Neural cell (in vitro differentiated cells): ENCODE data around the gene FBN1. TPM values are rescaled to one million over a fixed set of nuclear protein-coding genes. Genes with fewer than 3 reads are reported as not detected.

ENCODE experiments used
- H2AFZ ChIP-seq: fragments of 200-600, 300-800 bp; sonication (generic), shearing (Covaris generic); 2 replicates; pipeline ENCODE4 v1.6.0; 2014; ENCODE audit warnings: low read depth, mild to moderate bottlenecking, antibody characterized with exemption, low read length, moderate library complexity
- H3F3A ChIP-seq: fragments of 200-600 bp; shearing (Covaris generic); 2 replicates; pipeline ENCODE4 v1.6.1; 2016; ENCODE audit warnings: mild to moderate bottlenecking, moderate library complexity, mixed read lengths, antibody characterized with exemption, low read length; ENCODE audit not compliant: insufficient read depth, poor library complexity, severe bottlenecking
- H3K27ac ChIP-seq: fragments of 200-600, 300-800 bp; sonication (generic), shearing (Covaris generic); 2 replicates; pipeline ENCODE4 v1.5.1; 2014; ENCODE audit warnings: mild to moderate bottlenecking, low read length, moderate library complexity
- H3K27me3 ChIP-seq: fragments of 300-800, 200-600 bp; sonication (generic), shearing (Covaris generic); 2 replicates; pipeline ENCODE4 v1.6.0; 2014; ENCODE audit warnings: mild to moderate bottlenecking, low read depth, low read length, moderate library complexity; ENCODE audit not compliant: insufficient read depth
- H3K36me3 ChIP-seq: fragments of 300-800, 200-600 bp; sonication (generic), shearing (Covaris generic); 2 replicates; pipeline ENCODE4 v1.5.1; 2014; ENCODE audit warnings: mild to moderate bottlenecking, antibody characterized with exemption, low read length, moderate library complexity; ENCODE audit not compliant: insufficient read depth
- H3K4me2 ChIP-seq: fragments of 300-800, 200-600 bp; sonication (generic), shearing (Covaris generic); 2 replicates; pipeline ENCODE4 v1.6.0; 2014; ENCODE audit warnings: mild to moderate bottlenecking, low read length
- H3K4me3 ChIP-seq: fragments of 300-800, 200-600 bp; sonication (generic), shearing (Covaris generic); 2 replicates; pipeline ENCODE4 v1.5.1; 2014; ENCODE audit warnings: mild to moderate bottlenecking, low read length, moderate library complexity
- H3K79me2 ChIP-seq: fragments of 200-600 bp; shearing (Covaris generic); replicated peaks from 2 replicates; pipeline ENCODE4 v1.6.0; 2014; ENCODE audit warnings: mild to moderate bottlenecking, low read length, moderate library complexity; ENCODE audit not compliant: insufficient read depth
- H3K9ac ChIP-seq: fragments of 300-800, 200-600 bp; sonication (generic), shearing (Covaris generic); 2 replicates; pipeline ENCODE4 v1.6.1; 2016; ENCODE audit warnings: mild to moderate bottlenecking, low read length, mixed read lengths
- H3K9me2 ChIP-seq: fragments of 200-600 bp; shearing (Covaris generic); 2 replicates; pipeline ENCODE4 v1.6.1; 2016; ENCODE audit warnings: mild to moderate bottlenecking, low read length, mixed read lengths; ENCODE audit not compliant: insufficient read depth
- H3K9me3 ChIP-seq: fragments of 200-600, 300-800 bp; sonication (generic), shearing (Covaris generic); 2 replicates; pipeline ENCODE4 v1.6.1; 2016; ENCODE audit warnings: mild to moderate bottlenecking, mixed run types, low read length, moderate library complexity, mixed read lengths
- H4K20me1 ChIP-seq: fragments of 200-600 bp; shearing (Covaris generic); 2 replicates; pipeline ENCODE4 v1.6.1; 2016; ENCODE audit warnings: mild to moderate bottlenecking, mixed run types; ENCODE audit not compliant: insufficient read depth
- EP300 ChIP-seq: fragments of 450-650 bp; conservative IDR thresholded peaks from 2 replicates; pipeline ENCODE4 v1.6.1; 2014; ENCODE audit warnings: antibody characterized with exemption, mild to moderate bottlenecking, moderate library complexity; ENCODE audit not compliant: poor library complexity, severe bottlenecking
- EZH2 ChIP-seq: fragments of 200-600, 300-800 bp; shearing (Covaris generic), sonication (generic); IDR thresholded peaks from 2 replicates; pipeline ENCODE4 v1.6.1; 2014; ENCODE audit warnings: antibody characterized with exemption, low read length, borderline replicate concordance, mild to moderate bottlenecking; ENCODE audit not compliant: insufficient read depth, poor library complexity, severe bottlenecking
- MXI1 ChIP-seq: fragments of 450-650 bp; conservative IDR thresholded peaks from 2 replicates; pipeline ENCODE4 v1.6.1; 2014; ENCODE audit warnings: antibody characterized with exemption, mild to moderate bottlenecking; ENCODE audit not compliant: poor library complexity, severe bottlenecking
- POLR2AphosphoS5 ChIP-seq: IDR thresholded peaks from 2 replicates; pipeline ENCODE4 v1.6.1; 2012
- RAD21 ChIP-seq: fragments of 450-650 bp; conservative IDR thresholded peaks from 2 replicates; pipeline ENCODE4 v1.6.1; 2014; ENCODE audit warnings: antibody characterized with exemption, mild to moderate bottlenecking, moderate library complexity
- SMC3 ChIP-seq: fragments of 450-650 bp; conservative IDR thresholded peaks from 2 replicates; pipeline ENCODE4 v1.6.1; 2014; ENCODE audit warnings: antibody characterized with exemption, mild to moderate bottlenecking, moderate library complexity; ENCODE audit not compliant: poor library complexity
- TAF1 ChIP-seq: IDR thresholded peaks from 2 replicates; pipeline ENCODE4 v1.6.1; 2012; ENCODE audit warnings: low read depth
- polyA plus RNA-seq: library from polyadenylated mRNA; depleted of rRNA; stranded (reverse); fragments of >200 nt; gene quantifications from 2 replicates; pipeline ENCODE4 v1.2.3, GENCODE V29; 2014
- TF ChIP-seq, protein P1 (sequence below): IDR thresholded peaks from 2 replicates; pipeline ENCODE4 v1.6.1; 2012; ENCODE audit warnings: borderline replicate concordance
- TF ChIP-seq, protein P2 (sequence below): fragments of 450-650 bp; IDR thresholded peaks from 2 replicates; pipeline ENCODE4 v1.5.1; 2014; ENCODE audit warnings: antibody characterized with exemption, mild to moderate bottlenecking, moderate library complexity; ENCODE audit not compliant: poor library complexity, severe bottlenecking

Gene FBN1
- polyA plus RNA-seq, 1 donor from 2014 or later = 22.0 TPM

DNA sequence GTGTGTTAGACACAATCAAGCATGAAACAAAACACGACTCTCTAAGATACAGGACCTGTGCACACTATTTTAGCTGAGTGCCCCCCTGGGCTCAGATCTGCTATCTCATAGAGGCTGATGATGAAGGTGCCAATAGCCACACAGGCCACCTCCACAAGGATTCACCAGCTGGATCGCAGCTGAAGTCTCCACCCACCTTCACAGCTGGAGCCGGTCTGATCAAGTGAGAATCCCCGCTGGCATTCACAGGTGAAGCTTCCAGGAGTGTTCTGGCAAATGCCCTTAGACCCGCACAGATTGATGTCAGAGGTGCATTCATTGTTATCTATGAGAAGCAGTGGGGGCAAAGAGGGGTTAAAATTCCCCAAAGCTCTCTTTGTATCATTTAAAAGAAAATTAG lies 224.1 kb downstream of the FBN1 start:
- Histone ChIP-seq H3K9me2 (no peaks in the 10 kb centered on the region), H3K27ac (no peak overlapping the region), H3K79me2 (no peaks in the 10 kb centered on the region), H3F3A (no peaks in the 10 kb centered on the region), H3K9ac (no peak overlapping the region), H3K4me3 (no peak overlapping the region), H2AFZ (no peak overlapping the region), H3K4me2 (no peak overlapping the region), H3K9me3 (no peaks in the 10 kb centered on the region), H4K20me1 (no peaks in the 10 kb centered on the region), H3K27me3 (no peaks in the 10 kb centered on the region), H3K36me3 (no peaks in the 10 kb centered on the region)
- TF ChIP-seq SMC3 = no peak
- TF ChIP-seq POLR2AphosphoS5 = no peak
- TF ChIP-seq EP300 = no peak
- TF ChIP-seq MXI1 = no peak
- TF ChIP-seq, protein P1, sequence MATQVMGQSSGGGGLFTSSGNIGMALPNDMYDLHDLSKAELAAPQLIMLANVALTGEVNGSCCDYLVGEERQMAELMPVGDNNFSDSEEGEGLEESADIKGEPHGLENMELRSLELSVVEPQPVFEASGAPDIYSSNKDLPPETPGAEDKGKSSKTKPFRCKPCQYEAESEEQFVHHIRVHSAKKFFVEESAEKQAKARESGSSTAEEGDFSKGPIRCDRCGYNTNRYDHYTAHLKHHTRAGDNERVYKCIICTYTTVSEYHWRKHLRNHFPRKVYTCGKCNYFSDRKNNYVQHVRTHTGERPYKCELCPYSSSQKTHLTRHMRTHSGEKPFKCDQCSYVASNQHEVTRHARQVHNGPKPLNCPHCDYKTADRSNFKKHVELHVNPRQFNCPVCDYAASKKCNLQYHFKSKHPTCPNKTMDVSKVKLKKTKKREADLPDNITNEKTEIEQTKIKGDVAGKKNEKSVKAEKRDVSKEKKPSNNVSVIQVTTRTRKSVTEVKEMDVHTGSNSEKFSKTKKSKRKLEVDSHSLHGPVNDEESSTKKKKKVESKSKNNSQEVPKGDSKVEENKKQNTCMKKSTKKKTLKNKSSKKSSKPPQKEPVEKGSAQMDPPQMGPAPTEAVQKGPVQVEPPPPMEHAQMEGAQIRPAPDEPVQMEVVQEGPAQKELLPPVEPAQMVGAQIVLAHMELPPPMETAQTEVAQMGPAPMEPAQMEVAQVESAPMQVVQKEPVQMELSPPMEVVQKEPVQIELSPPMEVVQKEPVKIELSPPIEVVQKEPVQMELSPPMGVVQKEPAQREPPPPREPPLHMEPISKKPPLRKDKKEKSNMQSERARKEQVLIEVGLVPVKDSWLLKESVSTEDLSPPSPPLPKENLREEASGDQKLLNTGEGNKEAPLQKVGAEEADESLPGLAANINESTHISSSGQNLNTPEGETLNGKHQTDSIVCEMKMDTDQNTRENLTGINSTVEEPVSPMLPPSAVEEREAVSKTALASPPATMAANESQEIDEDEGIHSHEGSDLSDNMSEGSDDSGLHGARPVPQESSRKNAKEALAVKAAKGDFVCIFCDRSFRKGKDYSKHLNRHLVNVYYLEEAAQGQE = no peak
- no peak for TF ChIP-seq EZH2
- no peak for TF ChIP-seq TAF1
- TF ChIP-seq, protein P2, sequence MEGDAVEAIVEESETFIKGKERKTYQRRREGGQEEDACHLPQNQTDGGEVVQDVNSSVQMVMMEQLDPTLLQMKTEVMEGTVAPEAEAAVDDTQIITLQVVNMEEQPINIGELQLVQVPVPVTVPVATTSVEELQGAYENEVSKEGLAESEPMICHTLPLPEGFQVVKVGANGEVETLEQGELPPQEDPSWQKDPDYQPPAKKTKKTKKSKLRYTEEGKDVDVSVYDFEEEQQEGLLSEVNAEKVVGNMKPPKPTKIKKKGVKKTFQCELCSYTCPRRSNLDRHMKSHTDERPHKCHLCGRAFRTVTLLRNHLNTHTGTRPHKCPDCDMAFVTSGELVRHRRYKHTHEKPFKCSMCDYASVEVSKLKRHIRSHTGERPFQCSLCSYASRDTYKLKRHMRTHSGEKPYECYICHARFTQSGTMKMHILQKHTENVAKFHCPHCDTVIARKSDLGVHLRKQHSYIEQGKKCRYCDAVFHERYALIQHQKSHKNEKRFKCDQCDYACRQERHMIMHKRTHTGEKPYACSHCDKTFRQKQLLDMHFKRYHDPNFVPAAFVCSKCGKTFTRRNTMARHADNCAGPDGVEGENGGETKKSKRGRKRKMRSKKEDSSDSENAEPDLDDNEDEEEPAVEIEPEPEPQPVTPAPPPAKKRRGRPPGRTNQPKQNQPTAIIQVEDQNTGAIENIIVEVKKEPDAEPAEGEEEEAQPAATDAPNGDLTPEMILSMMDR = no peak
- TF ChIP-seq RAD21 = no peak

DNA sequence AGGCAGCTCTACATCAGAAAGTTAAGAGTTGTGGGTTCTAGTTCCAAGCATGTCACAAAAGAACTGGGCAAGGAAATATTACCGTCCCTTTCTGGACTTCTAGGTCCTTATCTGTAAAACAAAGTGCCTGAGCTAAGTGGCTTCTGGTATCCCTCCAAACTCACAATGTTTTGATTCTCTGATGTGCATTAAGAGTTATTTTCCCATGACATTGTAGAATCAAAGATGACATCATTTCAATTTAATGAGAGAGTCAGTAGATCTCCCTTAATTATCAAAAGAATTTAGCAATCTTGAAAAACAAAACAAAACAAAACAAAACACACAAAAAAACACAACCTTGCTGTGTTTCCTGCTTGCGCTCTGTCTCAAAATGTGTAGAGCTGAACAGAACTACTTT lies 225.6 kb downstream of the FBN1 start:
- TF ChIP-seq TAF1 (no peak), EP300 (no peak), SMC3 (no peak), RAD21 (no peak), MXI1 (no peak)
- Histone ChIP-seq H3K36me3 (no peaks in the 10 kb centered on the region), H4K20me1 (no peaks in the 10 kb centered on the region), H3K27me3 (no peaks in the 10 kb centered on the region), H3K27ac (no peak overlapping the region), H3K9ac (no peak overlapping the region), H3K9me2 (no peaks in the 10 kb centered on the region), H3F3A (no peaks in the 10 kb centered on the region), H3K9me3 (no peaks in the 10 kb centered on the region), H3K79me2 (no peaks in the 10 kb centered on the region), H3K4me3 (no peak overlapping the region), H2AFZ (no peak overlapping the region), H3K4me2 (no peak overlapping the region)

DNA sequence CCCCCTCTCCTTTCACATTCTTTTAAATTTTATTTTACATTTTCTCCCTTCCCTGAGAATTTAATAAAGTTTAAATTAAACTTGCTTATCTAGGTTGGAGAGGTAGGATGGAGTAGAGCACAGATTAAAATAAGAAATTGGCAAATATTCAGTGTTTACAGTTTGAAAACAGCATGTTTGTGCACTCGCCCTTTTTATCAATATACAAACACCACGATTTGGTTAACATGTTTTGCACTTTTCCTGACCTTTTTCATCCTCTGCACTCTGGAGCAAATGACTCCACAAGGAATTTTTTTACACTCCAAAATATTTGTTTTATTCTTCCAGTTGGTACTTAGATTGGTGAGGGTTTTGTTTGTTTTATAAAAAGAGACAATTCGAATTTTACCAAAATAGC lies 227.2 kb downstream of the FBN1 start:
- H3F3A ChIP-seq = no peaks in the 10 kb centered on the region
- H3K4me3 ChIP-seq = no peak overlapping the region
- no peaks in the 10 kb centered on the region for H3K79me2 ChIP-seq
- H3K36me3 ChIP-seq = no peaks in the 10 kb centered on the region
- no peaks in the 10 kb centered on the region for H3K9me2 ChIP-seq
- H3K4me2 ChIP-seq = no peak overlapping the region
- no peaks in the 10 kb centered on the region for H4K20me1 ChIP-seq
- TF ChIP-seq EZH2 (no peak), TAF1 (no peak), SMC3 (no peak)
- H3K27me3 ChIP-seq = no peaks in the 10 kb centered on the region
- H3K27ac ChIP-seq = no peak overlapping the region
- H3K9ac ChIP-seq = no peak overlapping the region
- no peak overlapping the region for H2AFZ ChIP-seq
- no peaks in the 10 kb centered on the region for H3K9me3 ChIP-seq
